ENCODE results near the gene EMD. TPM values are rescaled to one million over a fixed set of nuclear protein-coding genes. Genes with fewer than 3 reads are reported as not detected.

EMD gene
- total RNA-seq, 2 donors from 2014 or later = 43.8 to 74.2 TPM

DNA sequence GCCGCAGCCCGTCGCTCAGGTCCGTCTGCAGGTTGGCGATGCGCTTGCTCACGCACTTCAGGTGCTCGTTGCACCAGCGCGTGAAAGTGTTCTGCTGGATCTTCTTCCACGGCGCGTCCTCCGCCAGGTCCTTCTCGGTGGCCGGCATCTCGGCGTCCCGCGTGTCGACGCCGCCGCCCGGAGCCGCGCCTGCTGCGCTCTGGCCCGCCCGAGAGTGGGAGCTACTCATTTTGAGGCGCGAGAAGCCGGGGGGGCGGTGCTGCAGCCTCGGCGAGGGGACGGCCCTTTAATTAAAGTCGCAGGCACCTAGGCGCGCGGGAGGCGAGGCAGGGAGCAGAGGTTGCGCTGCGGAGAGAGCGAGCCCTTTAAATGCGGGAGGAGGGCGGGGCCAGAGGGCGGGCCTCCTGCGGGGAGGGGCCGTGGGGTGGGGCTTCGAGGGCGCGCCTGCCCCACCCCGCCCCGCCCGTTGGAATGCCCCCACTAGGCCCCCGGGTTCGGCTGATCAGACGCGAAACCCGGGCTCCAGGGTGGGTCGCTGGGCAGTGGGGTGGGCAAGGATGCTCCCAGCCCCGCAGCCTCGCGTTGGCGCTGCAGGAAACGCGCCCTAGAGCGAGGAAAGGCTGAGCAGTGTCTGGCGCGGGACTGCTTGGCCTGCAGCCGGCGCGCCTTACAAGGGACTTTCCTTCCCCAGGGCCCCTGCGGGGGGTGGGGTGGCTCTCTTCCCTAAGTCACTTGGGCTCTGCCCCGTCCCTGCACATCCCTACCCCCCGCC, 7.9 kb upstream of the EMD start:
- H3K4me3 ChIP-seq = peak overlapping the region; percentile 83
- TF ChIP-seq, protein P1, sequence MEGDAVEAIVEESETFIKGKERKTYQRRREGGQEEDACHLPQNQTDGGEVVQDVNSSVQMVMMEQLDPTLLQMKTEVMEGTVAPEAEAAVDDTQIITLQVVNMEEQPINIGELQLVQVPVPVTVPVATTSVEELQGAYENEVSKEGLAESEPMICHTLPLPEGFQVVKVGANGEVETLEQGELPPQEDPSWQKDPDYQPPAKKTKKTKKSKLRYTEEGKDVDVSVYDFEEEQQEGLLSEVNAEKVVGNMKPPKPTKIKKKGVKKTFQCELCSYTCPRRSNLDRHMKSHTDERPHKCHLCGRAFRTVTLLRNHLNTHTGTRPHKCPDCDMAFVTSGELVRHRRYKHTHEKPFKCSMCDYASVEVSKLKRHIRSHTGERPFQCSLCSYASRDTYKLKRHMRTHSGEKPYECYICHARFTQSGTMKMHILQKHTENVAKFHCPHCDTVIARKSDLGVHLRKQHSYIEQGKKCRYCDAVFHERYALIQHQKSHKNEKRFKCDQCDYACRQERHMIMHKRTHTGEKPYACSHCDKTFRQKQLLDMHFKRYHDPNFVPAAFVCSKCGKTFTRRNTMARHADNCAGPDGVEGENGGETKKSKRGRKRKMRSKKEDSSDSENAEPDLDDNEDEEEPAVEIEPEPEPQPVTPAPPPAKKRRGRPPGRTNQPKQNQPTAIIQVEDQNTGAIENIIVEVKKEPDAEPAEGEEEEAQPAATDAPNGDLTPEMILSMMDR (IDR thresholded peaks at IDR 0.05) = no peak
- DNase-seq (ENCODE audit: low spot score) (peak; percentile 72), ATAC-seq (ENCODE audit: insufficient number of reproducible peaks, low FRiP score, low read depth) (no peak)
- H3K36me3 ChIP-seq = peaks cover 32% of the 10 kb centered on the region
- H3K27ac ChIP-seq = peak overlapping the region; percentile 92 to 97
- H3K9me3 ChIP-seq = no peaks in the 10 kb centered on the region
- H3K27me3 ChIP-seq (replicated peaks; ENCODE audit: insufficient read depth) = no peaks in the 10 kb centered on the region
- H3K4me1 ChIP-seq (ENCODE audit: control insufficient read depth in 1 of 2, low read depth in 2 of 2) = peaks cover 11 to 30% of the 10 kb centered on the region in 2 donors

DNA sequence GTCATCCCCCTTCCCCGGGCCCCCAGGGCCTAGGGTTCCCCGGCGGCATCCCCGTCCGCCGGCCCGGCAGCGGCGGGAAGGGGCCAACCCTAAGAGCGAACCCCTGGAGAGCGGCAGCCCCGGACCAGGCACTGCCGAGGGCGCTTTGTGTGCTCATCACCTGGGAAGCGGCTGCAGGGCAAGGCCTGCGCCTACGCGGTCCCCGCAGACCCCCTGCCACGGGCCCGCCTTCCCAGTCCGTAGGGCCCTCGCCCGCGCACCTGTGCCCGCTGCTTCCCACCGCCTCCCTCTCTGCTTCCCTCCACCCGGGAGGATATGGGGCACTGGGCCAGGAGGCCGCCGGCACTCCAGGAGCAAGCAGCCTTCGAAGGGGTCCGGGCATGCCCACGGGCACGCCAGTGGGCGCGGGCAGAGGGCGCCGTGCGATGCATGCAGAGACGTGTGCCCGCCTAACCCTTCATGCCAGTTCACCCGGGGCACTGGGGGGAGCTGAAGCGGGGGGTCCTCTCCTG, 7.2 kb upstream of the EMD start:
- H3K36me3 ChIP-seq = peaks cover 27% of the 10 kb centered on the region
- no peaks in the 10 kb centered on the region for H3K27me3 ChIP-seq (replicated peaks; ENCODE audit: insufficient read depth)
- H3K4me1 ChIP-seq (ENCODE audit: control insufficient read depth in 1 of 2, low read depth in 2 of 2) = peaks cover 13 to 30% of the 10 kb centered on the region in 2 donors
- no peaks in the 10 kb centered on the region for H3K9me3 ChIP-seq
- H3K4me3 ChIP-seq = peak overlapping the region; percentile 83
- peak overlapping the region; percentile 92 to 97 for H3K27ac ChIP-seq
- DNase-seq (ENCODE audit: low spot score) (no peak), ATAC-seq (ENCODE audit: insufficient number of reproducible peaks, low FRiP score, low read depth) (no peak)
- TF ChIP-seq, protein P1 (IDR thresholded peaks at IDR 0.05) = no peak

DNA sequence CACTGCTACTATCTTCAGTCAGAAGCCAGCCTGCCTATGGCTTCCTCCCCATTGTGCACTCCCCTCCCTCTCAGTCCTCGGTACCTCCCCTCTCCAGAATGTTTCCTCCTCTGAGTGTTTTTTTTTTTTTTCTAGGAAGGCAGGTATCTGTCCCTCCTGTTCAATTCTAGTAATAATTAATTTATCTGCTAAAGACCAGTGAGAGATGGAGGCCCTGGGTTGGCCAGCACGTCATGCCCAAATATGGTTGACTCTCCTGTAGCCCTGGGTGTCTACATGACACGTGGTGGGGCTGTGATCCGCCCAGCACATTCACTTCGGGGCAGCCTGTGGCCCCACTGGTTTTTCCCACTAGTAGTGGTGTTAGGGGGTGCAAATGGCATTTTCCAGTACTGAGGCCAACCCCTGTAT, 6.5 kb upstream of the EMD start:
- H3K4me1 ChIP-seq (ENCODE audit: control insufficient read depth in 1 of 2, low read depth in 2 of 2) = peaks cover 10 to 30% of the 10 kb centered on the region in 2 donors
- H3K27ac ChIP-seq = peak overlapping the region; percentile 92 to 97
- DNase-seq (ENCODE audit: low spot score) (no peak), ATAC-seq (ENCODE audit: insufficient number of reproducible peaks, low FRiP score, low read depth) (no peak)
- H3K4me3 ChIP-seq = peak overlapping the region; percentile 83
- H3K36me3 ChIP-seq = peaks cover 20% of the 10 kb centered on the region
- H3K27me3 ChIP-seq (replicated peaks; ENCODE audit: insufficient read depth) = no peaks in the 10 kb centered on the region
- H3K9me3 ChIP-seq = no peaks in the 10 kb centered on the region
- TF ChIP-seq, protein P1 (IDR thresholded peaks at IDR 0.05) = no peak

DNA sequence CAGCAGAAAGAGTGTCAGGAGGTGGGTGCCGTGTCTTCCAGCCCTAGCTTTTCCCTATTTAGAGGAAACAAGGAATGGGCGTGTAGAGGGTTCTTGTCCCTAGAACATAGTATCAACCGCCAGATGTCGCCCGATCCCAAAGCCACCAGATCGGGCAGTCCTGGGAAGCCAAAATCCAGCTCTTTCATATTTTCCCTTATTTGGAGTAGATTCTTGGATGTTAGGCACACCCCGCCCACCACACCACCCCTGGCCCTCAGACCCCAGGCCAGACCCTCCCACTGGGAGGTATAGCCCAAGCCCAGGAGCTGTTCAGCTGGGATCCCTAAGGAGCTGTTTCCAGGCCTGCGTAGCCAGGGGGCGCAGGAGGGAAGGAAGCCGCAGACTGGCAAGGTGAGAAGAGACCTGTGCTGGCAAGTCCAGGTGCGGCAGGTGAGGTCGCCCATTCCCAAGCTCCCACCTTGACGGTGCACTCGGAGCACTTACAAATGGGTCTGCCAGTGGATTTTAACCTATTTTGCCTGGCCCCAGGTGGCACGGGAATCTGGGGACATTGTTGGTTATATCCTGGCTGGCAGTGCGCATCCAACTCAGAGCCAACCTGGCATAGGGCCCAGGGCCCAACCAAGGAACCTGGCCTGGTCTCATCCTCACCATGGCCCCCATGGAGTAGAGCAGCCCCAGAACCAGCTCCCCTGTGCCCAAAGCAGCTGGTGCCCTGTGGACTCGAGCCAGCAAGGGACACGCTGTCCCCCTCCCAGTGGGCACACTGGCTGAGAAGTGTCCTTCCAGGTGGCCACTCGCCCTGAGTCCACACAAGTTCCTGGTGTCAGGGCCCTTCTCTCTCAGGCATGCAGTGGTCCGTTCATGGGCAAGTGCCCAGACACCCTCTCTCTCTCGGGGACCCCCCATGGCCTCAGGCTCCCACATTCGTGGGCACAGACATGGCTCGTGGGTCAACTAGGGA, 5.5 kb upstream of the EMD start:
- peak overlapping the region; percentile 92 to 97 for H3K27ac ChIP-seq
- H3K4me1 ChIP-seq (ENCODE audit: control insufficient read depth in 1 of 2, low read depth in 2 of 2) = peaks cover 8 to 23% of the 10 kb centered on the region in 2 donors
- TF ChIP-seq, protein P1 (IDR thresholded peaks at IDR 0.05) = peak; percentile 10
- H3K9me3 ChIP-seq = no peaks in the 10 kb centered on the region
- H3K36me3 ChIP-seq = peaks cover 13% of the 10 kb centered on the region
- no peaks in the 10 kb centered on the region for H3K27me3 ChIP-seq (replicated peaks; ENCODE audit: insufficient read depth)
- peak overlapping the region; percentile 83 for H3K4me3 ChIP-seq
- no peak for DNase-seq (ENCODE audit: low spot score)
- peak; percentile 23 for ATAC-seq (ENCODE audit: insufficient number of reproducible peaks, low FRiP score, low read depth)

Data from thoracic aorta (tissue), 2 donors.